Measurements from ENCODE around the gene ASCC1. TPM values are rescaled to one million over a fixed set of nuclear protein-coding genes. Genes with fewer than 3 reads are reported as not detected.

ASCC1 gene
- polyA plus RNA-seq, 1 donor (not counting 4 experiments of a cell fraction or from before 2014, with no cell fraction given) = 32.9 TPM

DNA sequence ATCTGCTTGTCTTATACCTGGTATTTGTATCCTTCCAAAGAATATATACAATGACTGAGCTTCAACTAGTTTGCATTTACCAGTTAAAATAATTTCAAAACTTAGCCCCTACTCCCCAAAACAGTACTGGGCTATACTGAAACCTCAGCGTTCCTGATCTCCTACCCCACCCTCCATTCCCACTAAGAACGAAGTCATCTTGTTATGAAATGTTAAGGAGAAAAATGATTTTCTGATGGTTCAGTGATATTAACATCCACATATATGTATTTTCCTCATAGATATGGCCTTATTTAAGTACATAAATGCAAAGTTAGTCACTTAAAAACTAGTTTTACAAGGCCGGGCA is 29.1 kb downstream of the ASCC1 start:
- Histone ChIP-seq H3K36me3 (ENCODE audit: control insufficient read depth in 2 of 2, extremely low read depth in 1 of 2, insufficient read depth in 2 of 2, low read length in 2 of 2) (no peaks in the 10 kb centered on the region), H3K27ac (ENCODE audit: control insufficient read depth, insufficient read depth, low read length) (peak overlapping the region; percentile 33)

DNA sequence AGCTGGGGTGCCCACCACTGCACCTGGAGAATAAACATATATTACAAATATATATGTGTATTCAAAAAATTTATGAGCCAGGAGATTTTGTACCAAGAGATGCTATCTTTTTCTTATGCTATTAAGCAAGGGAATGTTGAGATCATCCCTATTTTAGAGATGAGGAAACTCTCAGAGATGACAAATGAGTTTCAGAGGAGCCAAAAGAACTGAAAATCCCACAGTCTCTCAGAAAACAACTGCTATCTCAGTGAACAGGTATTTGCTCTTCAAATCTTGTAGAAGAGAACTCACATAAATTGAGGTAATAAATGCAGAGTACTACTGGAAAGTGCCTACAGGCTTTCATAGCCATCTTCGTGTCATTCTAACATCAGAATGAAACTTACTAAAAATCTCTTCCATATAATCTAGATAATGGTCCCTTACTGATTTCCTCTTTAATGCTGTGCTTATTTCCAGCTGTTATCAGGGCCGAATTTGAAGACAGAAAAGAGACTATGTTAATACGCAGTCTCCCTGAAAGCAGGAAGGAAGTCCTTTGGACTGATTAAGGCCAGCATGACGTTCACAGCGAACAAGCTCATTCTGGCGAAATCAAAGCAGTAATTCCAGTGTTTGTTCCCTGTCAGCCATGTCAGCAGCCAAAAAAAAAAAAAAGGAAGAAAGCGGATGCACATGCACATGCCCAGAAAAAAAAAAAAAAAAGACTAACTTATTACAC is 29.7 kb downstream of the ASCC1 start:
- DNase-seq (ENCODE audit: low read depth, low spot score) = no peak
- Histone ChIP-seq H3K9me1 (ENCODE audit: control insufficient read depth, extremely low read depth, insufficient read depth, low read length) (no peaks in the 10 kb centered on the region), H3K9me3 (ENCODE audit: control insufficient read depth, low read depth, low read length) (no peaks in the 10 kb centered on the region), H3K4me1 (ENCODE audit: control insufficient read depth, extremely low read depth, insufficient read depth, low read length) (peaks cover 7% of the 10 kb centered on the region), H3K36me3 (ENCODE audit: control insufficient read depth in 2 of 2, extremely low read depth in 1 of 2, insufficient read depth in 2 of 2, low read length in 2 of 2) (no peaks in the 10 kb centered on the region), H3K4me3 (ENCODE audit: control insufficient read depth in 2 of 3, extremely low read depth in 1 of 3, insufficient read depth in 2 of 3, low read depth in 1 of 3, low read length in 3 of 3) (no peak overlapping the region), H3K4me2 (ENCODE audit: control insufficient read depth, extremely low read depth, insufficient read depth, low read depth, low read length) (peak overlapping the region; percentile 62), H2AFZ (ENCODE audit: control insufficient read depth, low read length) (peak overlapping the region; percentile 71), H3K9ac (ENCODE audit: control insufficient read depth, extremely low read depth, insufficient read depth, low read length) (peak overlapping the region; percentile 13), H3K27ac (ENCODE audit: control insufficient read depth, insufficient read depth, low read length) (peak overlapping the region; percentile 33), H3K27me3 (ENCODE audit: control insufficient read depth, extremely low read depth, insufficient read depth, low read length) (no peaks in the 10 kb centered on the region), H4K20me1 (ENCODE audit: control insufficient read depth, extremely low read depth, insufficient read depth, low read length) (no peaks in the 10 kb centered on the region), H3K79me2 (ENCODE audit: control insufficient read depth, insufficient read depth, low read length) (no peaks in the 10 kb centered on the region)
- TF ChIP-seq CTCF (optimal IDR thresholded peaks at IDR 0.05 in 1 of 3, IDR thresholded peaks at IDR 0.05 in 1 of 3, conservative IDR thresholded peaks at IDR 0.05 in 1 of 3; ENCODE audit: extremely low read depth in 1 of 3, insufficient read depth in 2 of 3, low read length in 3 of 3) (no peak), EZH2 (IDR thresholded peaks at IDR 0.05; ENCODE audit: low read length) (no peak)
- FAIRE-seq = peak; percentile 43
- dilution Hi-C loops (cut with MboI; ENCODE audit: extremely low pct_ligation_motif_present, low sequenced_read_pairs) = no loop called here

More for the DNA sequence above, 29.1 kb downstream of the ASCC1 start:
- Histone ChIP-seq H2AFZ (ENCODE audit: control insufficient read depth, low read length) (peak overlapping the region; percentile 29), H3K27me3 (ENCODE audit: control insufficient read depth, extremely low read depth, insufficient read depth, low read length) (no peaks in the 10 kb centered on the region), H3K4me3 (ENCODE audit: control insufficient read depth in 2 of 3, extremely low read depth in 1 of 3, insufficient read depth in 2 of 3, low read depth in 1 of 3, low read length in 3 of 3) (no peak overlapping the region), H3K4me1 (ENCODE audit: control insufficient read depth, extremely low read depth, insufficient read depth, low read length) (peaks cover 7% of the 10 kb centered on the region), H4K20me1 (ENCODE audit: control insufficient read depth, extremely low read depth, insufficient read depth, low read length) (no peaks in the 10 kb centered on the region), H3K9me3 (ENCODE audit: control insufficient read depth, low read depth, low read length) (no peaks in the 10 kb centered on the region), H3K9ac (ENCODE audit: control insufficient read depth, extremely low read depth, insufficient read depth, low read length) (peak overlapping the region; percentile 13), H3K9me1 (ENCODE audit: control insufficient read depth, extremely low read depth, insufficient read depth, low read length) (no peaks in the 10 kb centered on the region), H3K79me2 (ENCODE audit: control insufficient read depth, insufficient read depth, low read length) (no peaks in the 10 kb centered on the region), H3K4me2 (ENCODE audit: control insufficient read depth, extremely low read depth, insufficient read depth, low read depth, low read length) (peak overlapping the region; percentile 62)
- FAIRE-seq = no peak
- TF ChIP-seq CTCF (optimal IDR thresholded peaks at IDR 0.05 in 1 of 3, IDR thresholded peaks at IDR 0.05 in 1 of 3, conservative IDR thresholded peaks at IDR 0.05 in 1 of 3; ENCODE audit: extremely low read depth in 1 of 3, insufficient read depth in 2 of 3, low read length in 3 of 3) (no peak), EZH2 (IDR thresholded peaks at IDR 0.05; ENCODE audit: low read length) (no peak)
- DNase-seq (ENCODE audit: low read depth, low spot score) = no peak
- dilution Hi-C loops (cut with MboI; ENCODE audit: extremely low pct_ligation_motif_present, low sequenced_read_pairs) = no loop called here

Data from keratinocyte (primary cell).